HL-60 (cell line): Measurements from ENCODE around the gene MOB3B.

ENCODE experiments used
- CTCF ChIP-seq: IDR thresholded peaks from one replicate; pipeline ENCODE4 v1.5.1; 2011; ENCODE audit warnings: low read length, control low read depth, inconsistent platforms; ENCODE audit not compliant: insufficient read depth
- POLR2AphosphoS5 ChIP-seq: IDR thresholded peaks from 2 replicates; pipeline ENCODE4 v1.6.1; 2012; ENCODE audit warnings: low read depth

GRCh38 chr9:27437652-27438373, 91.8 kb downstream of the MOB3B start:
- TF ChIP-seq CTCF = no peak
- TF ChIP-seq POLR2AphosphoS5 = no peak
